Germinal center (tissue), 1 donor: ENCODE measurements around the gene BANF1.
A peak's percentile ranks its signal among the peaks of the same experiment; 100 is the strongest.
"Not testable (repeated sequence)": the region's sequence is repeated elsewhere in the genome, so short reads cannot be mapped to it uniquely, and the experiment has no call there.

Source experiments
- DNase-seq: peaks from one replicate; pipeline ENCODE4 v3.0.0; 2012; ENCODE audit warnings: mixed read lengths, low spot score

BANF1 gene

DNA sequence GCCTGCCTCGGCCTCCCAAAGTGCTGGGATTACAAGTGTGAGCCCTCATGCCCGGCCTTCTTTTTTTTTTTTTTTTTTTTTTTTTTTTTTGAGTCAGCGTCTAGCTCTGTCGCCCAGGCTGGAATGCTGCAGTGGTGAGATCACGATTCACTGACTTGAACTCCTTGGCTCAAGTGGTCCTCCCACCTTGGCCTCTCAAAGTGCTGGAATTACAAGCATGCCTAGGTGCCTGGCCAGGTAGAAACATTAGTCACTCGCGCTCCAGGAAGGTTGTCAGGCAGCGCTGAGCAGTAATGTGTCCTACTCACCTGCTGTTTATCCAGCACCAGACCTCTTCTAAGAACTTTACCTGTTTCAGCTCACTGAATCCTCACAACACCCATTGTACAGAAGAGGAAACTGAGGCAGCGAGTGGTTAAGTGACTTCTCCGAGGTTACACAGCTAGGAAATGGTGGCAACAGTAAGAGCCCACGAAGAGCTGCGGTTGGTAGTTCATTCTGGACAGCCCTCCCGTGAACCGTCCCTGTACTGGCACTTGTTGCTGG is 9.0 kb downstream of the BANF1 start:
- no peak for DNase-seq

DNA sequence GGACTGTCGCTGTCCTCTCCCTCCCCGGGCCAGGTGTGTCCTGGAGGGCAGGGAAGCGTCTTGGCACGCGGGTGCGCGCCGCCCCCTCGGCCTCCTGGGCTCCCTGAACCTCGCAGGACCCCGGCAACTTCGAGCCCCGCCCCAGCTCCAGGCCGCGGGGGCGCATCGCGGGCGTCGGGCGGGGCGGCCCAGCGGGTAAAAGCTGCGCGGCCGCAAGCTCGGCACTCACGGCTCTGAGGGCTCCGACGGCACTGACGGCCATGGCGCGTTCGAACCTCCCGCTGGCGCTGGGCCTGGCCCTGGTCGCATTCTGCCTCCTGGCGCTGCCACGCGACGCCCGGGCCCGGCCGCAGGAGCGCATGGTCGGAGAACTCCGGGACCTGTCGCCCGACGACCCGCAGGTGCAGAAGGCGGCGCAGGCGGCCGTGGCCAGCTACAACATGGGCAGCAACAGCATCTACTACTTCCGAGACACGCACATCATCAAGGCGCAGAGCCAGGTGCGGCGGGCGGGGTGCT is 9.5 kb downstream of the BANF1 start, which contains the start of gene CST6:
TSS of gene CST6 (plus strand) at position 224 of the 519 bp plus-strand sequence. CDS start at position 261, 37 bp downstream.
- no peak for DNase-seq

DNA sequence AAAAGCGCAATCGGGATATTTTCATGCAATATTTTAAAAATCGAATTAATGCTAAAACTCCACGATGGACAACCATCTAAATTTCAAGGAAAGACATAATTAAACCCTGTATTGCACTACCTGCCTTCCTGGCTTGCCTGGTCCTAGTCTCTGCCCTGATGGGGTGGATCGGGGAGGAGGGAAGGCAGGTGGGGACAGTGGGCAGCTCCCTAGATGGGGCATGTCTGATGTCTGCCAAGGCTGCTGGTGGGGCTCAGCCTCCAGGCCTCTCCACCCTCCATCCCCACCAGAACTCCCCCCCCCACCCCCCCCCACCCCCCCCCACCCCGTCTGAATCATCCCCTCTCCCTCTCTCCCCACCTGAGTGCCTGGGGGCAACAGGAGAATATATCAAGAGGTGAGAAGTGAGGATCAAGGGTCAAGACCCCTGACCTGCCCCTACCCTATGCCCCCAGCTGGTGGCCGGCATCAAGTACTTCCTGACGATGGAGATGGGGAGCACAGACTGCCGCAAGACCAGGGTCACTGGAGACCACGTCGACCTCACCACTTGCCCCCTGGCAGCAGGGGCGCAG is 10.2 kb downstream of the BANF1 start:
- DNase-seq, result no peak

DNA sequence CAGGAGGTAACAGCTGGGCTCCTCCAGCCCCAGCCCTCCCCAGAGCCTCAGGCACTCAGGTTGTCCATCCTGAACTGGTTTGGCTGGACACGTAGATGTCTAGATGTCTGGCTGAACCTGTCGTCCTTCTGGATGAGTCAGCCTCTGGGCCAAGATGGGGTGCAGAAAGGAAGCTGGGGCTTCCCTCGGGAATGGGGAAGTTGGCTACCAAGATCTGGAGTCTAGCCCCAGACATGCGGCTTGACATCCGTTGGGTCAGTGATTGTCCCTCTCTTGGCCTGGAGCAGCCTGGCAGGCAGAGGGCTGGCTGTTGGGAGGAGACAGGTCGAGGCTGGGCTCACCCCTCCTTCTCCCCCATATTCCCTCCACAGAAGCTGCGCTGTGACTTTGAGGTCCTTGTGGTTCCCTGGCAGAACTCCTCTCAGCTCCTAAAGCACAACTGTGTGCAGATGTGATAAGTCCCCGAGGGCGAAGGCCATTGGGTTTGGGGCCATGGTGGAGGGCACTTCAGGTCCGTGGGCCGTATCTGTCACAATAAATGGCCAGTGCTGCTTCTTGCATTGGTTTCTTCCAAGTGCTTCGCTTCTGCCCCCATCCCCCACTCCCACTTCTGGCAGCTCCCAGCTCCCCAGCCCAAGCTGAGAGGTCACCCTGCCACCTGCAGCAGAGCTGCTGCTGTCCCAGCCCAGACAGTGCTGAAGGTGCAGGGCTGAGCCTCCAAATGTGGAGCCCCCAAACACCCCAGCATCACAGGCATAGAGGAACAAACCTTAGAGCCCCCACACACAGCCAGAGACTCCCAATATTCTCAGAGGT is 10.9 kb downstream of the BANF1 start:
- no peak for DNase-seq

DNA sequence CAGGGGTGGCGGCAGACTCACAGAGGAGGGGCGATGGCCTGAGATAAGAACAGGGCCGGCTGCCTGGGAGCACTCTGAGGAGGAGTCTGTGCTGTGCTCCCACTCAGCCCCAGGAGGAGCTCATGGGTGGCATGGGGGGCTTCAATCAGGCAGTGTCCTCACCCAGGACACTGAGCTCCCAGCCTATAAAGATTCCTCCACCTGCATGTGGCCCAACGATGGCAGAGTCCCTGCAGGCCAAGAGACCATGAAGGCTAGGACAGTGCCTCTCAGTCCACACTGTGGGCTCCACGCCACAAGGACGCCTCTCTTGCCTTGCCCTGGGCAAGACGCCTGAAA is 11.4 kb downstream of the BANF1 start:
- DNase-seq, result no peak

DNA sequence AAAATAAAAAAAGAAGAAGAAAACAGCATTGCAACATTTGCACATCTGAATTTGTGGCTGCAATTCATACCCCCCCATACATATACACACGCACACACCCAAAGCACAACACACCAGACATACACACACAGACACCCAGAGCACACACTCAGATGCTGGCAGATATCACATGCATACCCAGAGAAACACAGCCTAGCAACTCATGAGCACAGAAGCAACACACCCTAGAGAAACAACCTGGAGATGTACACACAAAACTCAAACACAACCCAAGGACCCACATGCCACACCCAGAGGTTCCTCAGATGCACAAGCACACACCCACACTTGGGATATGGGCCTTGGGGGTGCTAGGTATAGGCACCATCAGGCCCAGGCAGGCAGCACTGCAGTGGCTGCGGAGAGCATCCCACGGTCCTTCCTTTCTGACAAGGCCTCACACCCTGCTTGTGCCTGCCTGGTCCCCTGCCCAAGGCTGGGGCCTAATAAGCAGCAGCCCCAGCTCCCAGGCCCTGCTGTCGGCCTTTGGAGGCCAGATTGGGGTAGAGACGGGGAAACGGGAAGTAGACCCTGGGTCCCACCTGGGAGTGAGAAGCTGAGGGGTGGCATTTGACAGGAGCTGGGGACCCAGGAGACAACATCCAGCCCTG is 12.6 kb downstream of the BANF1 start:
- DNase-seq, result no peak

DNA sequence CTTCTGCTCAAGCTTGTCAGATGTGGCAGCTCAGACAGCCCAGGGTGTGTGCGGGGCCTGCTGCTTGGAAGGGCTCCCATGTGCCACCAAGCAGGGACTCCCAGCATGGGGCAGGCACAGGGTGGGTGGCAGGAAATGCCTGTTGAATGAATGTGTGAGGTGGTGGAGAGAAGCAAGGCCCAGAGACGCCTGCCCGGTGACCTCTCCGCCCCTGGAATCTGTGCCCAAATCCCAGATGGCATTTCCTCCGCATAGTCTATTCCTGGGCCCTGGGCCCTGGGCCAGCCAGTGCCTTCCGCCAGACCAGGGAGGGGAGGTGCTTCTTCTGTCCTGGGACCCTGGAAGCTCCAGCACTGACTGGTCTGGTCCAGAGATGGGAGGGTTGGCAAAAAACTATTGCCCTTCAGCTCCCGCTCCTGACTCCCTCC is 13.2 kb downstream of the BANF1 start:
- no peak for DNase-seq

DNA sequence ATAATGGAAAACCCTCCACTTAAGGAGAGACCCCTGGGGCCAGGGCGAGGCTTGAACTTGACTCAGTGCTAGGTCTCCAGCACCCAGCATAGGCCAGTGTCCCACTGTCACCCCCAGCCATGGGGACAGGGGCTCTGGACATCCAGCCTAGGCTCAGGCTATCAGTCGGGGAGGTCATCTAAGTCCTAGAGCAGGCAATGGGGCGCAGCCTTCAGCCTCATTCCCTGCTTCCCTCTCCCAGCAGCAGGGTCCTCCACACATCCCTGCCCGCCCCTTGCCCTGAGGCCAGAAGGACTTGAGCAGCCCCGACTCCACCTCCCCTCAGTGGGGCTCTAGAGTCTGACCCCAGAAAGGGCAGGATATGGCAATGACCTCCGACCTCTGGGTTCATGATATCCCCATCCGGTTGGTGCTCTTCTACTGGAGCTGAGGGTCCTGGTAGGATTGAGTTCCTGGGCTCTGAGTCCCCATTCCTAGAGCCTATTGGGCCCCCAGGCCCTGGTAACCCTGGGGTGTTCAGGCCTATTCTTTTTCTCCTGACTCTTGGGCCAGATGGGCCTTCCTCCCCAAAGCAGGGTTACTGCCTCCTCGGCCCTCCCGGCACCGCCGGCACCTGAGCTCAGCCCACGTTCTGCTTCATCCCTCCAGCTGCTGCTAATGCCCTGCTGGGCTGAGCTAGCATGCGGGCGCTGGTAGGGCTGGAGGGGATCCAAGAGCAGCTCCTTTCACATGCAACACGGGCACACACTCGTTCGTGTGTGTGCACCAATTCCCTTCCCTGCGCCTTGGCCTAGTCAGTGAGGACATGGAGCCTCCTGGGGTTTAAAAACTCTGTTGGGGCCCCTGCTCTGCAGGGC is 13.9 kb downstream of the BANF1 start:
- DNase-seq, result no peak

DNA sequence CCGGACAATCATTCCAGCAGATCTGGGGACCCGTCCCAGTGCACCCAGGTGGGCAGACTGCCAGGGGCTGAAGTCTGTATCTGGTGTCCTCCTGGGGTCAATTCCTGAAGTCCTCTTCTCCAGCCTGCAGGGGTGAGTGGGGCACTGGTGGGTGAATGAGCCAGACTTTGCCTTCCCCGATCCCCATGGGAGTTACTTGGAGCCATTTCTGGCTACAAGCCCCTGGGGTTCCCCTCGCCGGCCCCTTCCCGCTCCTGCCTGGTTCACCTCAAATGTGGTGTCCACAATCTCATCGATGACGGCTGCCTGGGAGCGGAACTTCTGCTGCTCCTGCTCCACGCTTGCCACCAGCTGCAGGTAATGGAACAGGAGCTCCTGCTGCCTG is 14.5 kb downstream of the BANF1 start:
- DNase-seq, result no peak

DNA sequence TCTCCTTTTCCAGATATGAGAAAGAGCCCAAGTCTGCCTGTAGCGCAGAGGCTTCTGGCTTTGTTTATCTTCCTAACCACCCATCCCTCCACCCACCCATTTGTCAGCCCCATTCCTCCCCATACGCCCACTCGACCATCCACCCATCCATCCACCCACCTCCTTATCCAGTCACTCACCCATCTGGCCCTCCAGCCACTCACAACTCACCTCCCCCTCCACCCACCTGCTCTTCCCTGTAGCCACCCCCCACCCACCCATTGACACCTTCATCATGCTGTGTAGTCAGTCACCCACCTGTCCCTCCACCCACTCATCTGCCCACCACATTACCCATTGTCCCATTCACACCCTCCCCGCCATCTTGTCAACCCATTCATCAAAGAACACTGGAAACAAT is 15.0 kb downstream of the BANF1 start:
- DNase-seq, result no peak

DNA sequence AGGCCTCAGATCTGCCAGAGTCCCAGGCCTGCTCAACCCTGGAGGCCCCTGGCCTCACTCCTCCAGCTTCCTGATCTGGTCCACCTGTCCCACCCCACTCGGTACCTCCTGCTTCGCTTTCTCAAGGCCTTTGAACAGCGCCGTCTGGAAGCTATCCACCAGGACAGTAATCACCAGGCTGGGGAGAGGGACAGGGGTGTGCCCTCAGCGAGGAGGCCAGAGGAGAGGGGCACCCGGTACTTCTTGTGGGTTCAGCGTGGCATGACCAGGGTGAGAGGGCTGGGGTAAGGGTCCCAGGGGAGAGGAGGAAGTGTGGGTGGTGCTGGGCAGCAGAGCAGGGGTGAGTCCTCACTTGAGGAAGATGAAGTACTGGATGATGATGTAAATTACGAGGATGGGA is 17.9 kb downstream of the BANF1 start:
- DNase-seq, result no peak

DNA sequence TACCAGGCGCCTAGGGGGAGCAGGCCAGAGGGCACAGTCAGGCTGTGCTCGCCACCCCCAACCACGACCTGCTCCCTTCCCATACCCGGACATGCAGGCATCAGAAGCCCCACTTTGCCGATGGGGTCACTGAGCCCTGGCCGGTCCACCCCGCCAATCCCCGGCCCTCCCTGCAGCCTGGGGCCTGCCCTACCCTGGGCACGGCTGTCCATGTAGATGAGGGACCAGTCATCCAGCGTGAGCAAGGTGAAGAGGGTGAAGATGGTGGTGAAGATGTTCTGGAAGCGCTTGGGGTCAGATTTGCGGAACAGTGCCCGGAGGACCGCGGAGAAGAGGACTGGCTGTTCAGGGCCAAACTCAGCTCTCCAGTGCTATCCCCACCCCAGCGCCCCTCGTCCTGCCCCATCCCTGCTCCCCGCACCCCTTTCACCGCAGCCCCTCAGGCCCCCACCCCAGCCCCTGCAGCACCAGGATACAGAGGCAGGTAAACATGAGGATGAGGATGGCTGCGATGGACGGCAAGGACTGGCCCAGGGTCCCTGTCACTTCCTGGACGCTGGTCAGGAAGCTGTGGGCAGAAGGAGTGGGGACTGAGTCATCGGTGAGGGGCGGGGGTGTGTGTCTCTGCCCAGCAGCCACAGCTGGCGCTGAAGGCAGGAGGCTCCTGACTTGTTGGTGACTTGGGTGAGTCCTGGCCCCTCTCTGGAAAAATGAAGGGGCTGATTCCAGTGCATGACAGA is 18.5 kb downstream of the BANF1 start:
- no peak for DNase-seq

DNA sequence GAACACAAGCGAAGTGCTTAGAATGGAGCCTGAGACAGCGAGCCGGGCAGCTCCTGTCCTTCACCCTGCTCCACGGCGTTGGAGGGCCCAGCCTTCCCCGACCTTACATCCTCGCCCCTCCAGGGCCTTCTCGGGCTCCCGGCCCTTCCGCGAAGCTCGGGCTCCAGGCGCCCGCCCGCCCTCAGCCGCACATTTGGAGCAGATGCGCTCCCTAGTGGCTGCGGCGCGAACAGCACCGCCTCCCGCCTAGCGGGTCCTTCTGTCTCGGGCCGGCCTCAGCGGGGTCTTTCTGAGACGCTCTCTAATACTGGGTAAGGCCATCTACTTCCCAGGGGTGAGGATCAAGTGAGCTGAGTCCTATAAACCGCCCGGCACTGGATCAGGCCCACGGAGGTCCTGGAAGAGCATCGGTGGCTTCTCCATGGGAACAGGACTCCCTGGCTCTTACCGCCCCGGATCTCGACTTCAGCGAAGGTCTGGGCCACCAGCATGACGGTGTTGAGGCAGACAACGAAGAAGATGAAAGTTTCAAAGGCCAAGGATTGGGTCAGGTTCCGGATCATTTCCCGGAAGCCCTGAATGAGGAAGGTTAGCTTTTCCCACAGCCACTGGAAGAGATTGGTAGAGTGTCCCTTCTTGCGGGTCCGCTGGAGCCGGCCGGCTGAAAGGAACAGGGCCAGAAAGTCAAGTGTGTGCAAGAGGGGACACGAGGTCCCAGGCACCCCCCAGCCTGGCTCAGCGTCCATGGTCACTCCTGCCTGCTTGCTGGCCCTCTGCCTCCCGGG is 20.3 kb downstream of the BANF1 start:
- peak; percentile 86 for DNase-seq

DNA sequence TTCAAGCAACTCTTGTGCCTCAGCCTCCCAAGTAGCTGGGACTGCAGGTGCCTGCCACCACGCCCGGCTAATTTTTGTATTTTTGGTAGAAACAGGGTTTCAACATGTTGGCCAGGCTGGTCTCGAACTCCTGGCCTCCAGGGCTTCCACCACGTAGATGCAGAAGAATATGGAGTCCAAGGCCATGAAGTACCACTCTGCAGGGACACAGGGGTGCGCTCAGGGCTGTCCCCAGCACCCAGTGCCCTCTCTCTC is 20.8 kb downstream of the BANF1 start:
- not testable (repeated sequence) for DNase-seq

DNA sequence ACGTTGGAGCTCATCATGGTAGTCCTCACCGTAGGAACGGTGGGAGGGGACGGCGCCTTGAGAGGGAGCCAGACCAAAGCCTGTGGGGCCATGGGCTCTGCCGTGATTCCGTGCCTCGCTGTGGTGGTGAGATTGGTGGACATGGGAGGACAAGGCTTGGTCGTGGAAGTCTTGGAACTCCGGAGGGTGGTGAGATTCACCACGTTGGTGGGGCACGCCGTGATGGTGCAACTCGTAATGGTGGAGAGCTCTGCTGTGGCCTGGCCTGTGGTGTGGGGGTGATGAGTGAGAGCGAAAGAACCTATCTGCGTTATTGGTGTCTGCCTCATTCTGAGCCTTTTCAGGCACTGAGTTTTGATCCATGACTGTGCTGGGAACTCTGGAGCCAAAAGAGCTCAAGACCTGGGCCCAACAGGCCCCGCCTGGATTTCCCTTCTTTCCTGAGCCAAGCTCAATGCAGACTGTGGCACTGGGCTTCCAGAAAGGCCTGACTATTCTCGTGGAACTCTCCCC is 23.8 kb downstream of the BANF1 start, which contains the start of gene CATSPER1:
TSS of gene CATSPER1 (minus strand) at position 463 of the 513 bp plus-strand sequence. CDS start at position 363, 100 bp downstream.
- DNase-seq, result no peak

DNA sequence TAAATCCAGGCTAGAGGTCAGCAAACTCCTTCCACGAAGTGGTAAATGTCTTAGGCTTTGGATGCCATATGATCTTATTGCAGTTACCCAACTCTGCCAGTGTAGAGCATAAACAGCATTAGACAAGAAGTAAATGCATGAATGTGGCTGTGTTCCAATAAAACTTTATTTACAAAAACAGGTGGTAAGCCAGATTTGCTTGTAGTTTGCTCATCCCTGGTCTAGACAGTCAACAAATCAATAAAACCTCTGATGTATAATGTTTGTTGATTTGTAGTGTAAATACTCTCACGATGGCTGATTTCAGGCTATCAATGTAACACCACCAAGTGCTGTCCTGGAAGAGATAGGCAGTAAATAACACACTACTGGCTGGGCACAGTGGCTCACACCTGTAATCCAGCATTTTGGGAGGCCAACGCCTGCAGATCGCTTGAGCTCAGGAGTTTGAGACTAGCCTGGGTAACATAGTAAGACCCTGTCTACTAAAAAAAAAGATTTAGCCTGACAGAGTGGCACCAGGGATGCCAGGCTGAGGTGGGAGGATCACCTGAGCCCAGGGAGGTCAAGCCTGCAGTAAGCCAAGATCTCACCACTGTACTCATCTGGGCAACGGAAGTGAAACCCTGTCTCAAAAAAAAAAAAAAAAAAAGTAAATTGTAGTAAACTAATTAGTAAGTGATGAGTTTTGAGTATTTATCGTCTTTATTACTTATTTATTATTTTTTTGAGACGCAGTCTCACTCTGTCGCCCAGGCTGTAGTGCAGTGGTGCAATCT is 30.8 kb downstream of the BANF1 start:
- DNase-seq, result no peak

DNA sequence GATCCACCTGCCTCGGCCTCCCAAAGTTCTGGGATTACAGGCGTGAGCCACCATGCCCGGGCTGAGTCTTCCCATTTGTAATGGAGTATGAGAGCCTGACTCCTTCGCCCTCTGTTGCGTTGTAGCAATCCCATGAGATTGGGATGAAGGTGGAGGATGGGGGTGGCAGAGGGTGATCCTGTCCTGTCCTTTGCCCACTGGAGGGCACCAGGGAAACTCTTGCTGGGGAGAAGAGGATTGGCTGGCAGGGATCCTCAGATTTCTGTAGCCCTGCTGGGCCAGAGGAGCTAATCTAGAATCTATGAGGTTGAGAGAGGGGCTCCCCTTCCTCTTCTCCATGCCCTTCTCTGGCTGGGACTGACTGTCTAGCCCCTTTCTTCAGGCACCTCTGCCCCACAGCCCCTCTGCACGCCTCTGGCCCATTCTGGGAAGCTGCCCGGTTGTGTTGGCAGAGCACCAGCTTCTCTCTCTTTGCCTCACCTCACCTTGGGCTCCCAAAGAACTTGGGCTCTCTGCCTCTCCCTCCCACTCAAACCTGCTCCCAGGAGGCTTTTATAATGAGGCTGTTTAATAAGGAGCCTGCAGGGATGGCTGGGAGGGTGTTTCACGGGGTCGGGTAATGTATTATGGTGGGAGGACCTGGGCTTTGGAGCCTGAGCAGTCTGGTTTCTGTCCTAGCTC is 33.5 kb downstream of the BANF1 start:
- no peak for DNase-seq

DNA sequence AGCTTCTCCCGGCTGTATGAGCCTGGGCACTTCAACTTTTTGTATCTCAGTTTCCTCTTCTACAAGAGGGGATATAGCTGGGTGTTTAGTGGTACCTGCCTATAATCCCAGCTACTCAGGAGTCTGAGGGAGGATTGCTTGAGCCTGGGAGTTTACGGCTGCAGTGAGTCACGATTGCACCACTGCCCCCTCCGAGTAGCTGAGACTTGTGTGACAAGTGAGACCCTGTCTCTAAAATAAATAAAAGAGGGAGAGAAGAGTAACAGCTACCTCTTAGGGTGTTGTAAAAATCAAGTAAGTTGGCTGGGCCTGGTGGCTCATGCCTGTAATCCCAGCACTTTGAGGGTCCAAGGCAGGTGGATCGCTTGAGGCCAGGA is 34.0 kb downstream of the BANF1 start:
- no peak for DNase-seq

DNA sequence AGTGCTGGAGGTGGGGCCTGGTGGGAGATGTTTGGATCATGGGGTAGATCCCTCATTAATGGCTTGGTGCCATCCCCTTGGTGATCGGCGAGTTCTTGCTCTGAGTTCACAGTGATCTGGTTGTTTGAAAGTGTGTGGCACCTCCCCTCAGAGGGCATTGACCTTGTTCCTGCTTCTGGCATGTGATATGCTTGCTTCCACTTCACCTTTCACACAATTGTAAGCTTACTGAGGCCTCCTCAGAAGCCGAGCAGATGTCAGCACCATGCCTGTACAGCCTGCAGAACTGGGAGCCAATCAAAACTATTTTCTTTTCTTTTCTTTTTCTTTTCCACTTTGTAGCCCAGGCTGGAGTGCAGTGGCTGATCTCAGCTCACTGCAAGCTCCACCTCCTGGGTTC is 35.0 kb downstream of the BANF1 start:
- DNase-seq, result no peak
